Heart left ventricle (tissue), 13 donors: ENCODE data around the gene RAB3GAP2.

Experiments used
- CTCF ChIP-seq, 12 donors: fragments of 200-600 bp; sonication (generic) in 4 of 12; IDR thresholded peaks; one replicate each; pipeline versions ENCODE4 v1.5.0 to v1.8.0; 2018 to 2022; ENCODE audit warnings: antibody characterized with exemption in 12 of 12, mild to moderate bottlenecking in 5 of 12
- POLR2A ChIP-seq, 2 donors: fragments of 450-650 bp; IDR thresholded peaks; one replicate each; pipeline ENCODE4 v1.6.1; 2017; ENCODE audit warnings: antibody characterized with exemption in 2 of 2, mild to moderate bottlenecking in 2 of 2, moderate library complexity in 2 of 2
- donor health status: ischemic (EF 13 %, LVEDD 7.1; RV severe dilation, severe dysfunction).
- donor health status: DM: no; HTN: yes; CAD: no.
- donor health status: DM: no; HTN: no; CAD: no.
- donor health status: ischemic (EF 25% LVEDD 6.9; RV normal size, moderate dysfunction).
- donor health status: ischemic (EF 25% LVEDD 5.7; RV mildly dilated, moderate dysfunction).
- donor health status: ischemic (EF 35%, LVEDD 5.7; RV mildly dilated, moderate dysfunction).
- donor health status: nonischemic (EF 11% LVEDD 7.7; RV severe dilation, severe dysfunction).
- donor health status: DM: yes; HTN: yes; CAD: no.
- donor health status: PGD.
- donor health status: ischemic (EF 29% LVEDD 5.4; RV normal size, mild dysfunction).
- donor health status: nonischemic (EF 23%, LVEDD 6.1; RV moderate dilation, normal function).

GRCh38 chr1:220198186-220199005 is 73.9 kb downstream of the RAB3GAP2 start:
- TF ChIP-seq CTCF (IDR thresholded peaks at IDR 0.05) (no peak), POLR2A (IDR thresholded peaks at IDR 0.05) (no peak)
